ENCODE data around the gene PHF21A.

DNA sequence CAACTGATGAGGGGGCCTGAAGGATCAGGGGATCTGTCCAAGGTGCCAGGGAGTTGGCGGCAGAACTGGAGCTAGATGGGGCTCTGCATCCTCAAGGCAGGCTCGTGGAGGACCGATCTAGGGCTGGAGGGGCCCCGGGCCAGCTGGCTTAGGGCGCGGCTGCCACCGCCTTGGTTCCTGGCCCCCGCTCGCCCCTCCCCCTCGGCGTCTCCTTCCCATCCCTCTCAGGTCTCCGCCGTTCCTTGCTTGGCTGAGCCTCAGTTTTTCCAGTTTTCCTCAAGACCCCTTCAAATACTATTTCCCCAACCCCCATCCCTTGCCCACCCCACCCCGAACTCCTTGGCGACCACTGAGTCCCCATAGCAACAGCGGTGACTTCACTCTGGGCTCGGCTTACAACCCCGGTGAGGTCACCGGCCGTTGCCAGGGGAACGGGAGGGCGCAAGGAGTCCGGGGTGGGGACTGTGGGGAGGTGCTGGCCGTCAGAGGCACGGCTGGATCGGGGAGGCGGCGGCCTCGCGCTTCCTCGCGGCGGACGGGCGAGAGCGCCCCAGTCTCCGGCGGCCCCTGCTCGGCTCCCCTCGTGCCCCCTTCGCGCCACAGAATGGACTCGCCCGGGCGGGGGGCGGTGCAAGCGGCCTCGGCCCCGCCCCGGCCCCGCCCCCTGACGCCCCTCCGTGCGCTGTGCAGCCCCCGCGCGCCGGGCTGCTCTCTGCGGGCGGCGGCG lies 221.6 kb downstream of the PHF21A start:
- TF ChIP-seq, protein P1, sequence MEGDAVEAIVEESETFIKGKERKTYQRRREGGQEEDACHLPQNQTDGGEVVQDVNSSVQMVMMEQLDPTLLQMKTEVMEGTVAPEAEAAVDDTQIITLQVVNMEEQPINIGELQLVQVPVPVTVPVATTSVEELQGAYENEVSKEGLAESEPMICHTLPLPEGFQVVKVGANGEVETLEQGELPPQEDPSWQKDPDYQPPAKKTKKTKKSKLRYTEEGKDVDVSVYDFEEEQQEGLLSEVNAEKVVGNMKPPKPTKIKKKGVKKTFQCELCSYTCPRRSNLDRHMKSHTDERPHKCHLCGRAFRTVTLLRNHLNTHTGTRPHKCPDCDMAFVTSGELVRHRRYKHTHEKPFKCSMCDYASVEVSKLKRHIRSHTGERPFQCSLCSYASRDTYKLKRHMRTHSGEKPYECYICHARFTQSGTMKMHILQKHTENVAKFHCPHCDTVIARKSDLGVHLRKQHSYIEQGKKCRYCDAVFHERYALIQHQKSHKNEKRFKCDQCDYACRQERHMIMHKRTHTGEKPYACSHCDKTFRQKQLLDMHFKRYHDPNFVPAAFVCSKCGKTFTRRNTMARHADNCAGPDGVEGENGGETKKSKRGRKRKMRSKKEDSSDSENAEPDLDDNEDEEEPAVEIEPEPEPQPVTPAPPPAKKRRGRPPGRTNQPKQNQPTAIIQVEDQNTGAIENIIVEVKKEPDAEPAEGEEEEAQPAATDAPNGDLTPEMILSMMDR (IDR thresholded peaks at IDR 0.05; ENCODE audit: low read depth, low read length): no peak
- no peak for TF ChIP-seq EZH2phosphoT487 (IDR thresholded peaks at IDR 0.05; ENCODE audit: low read depth)

All from OCI-LY3 (cell line).